NT2/D1 (cell line): ENCODE data around the gene CCNT1.
"Not testable (repeated sequence)": the region's sequence is repeated elsewhere in the genome, so short reads cannot be mapped to it uniquely, and the experiment has no call there.

ENCODE experiments used
- DNase-seq: peaks from one replicate; pipeline ENCODE4 v3.0.0-alpha.2; 2011; ENCODE audit warnings: low read depth, low spot score
- H3K27me3 ChIP-seq: 2 replicates; pipeline ENCODE4 v1.6.0; 2011; ENCODE audit warnings: mild to moderate bottlenecking; ENCODE audit not compliant: insufficient read length, insufficient read depth
- H3K36me3 ChIP-seq: 2 replicates; pipeline ENCODE4 v1.6.1; 2011; ENCODE audit warnings: mild to moderate bottlenecking, low read length, mixed read lengths; ENCODE audit not compliant: insufficient read depth, insufficient read length
- H3K4me1 ChIP-seq: 2 replicates; pipeline ENCODE4 v1.5.1; 2011; ENCODE audit not compliant: insufficient read depth, insufficient read length
- H3K4me3 ChIP-seq: 2 replicates; pipeline ENCODE4 v1.5.1; 2011; ENCODE audit warnings: low read depth; ENCODE audit not compliant: insufficient read length
- H3K9ac ChIP-seq: 2 replicates; pipeline ENCODE4 v1.6.0; 2011; ENCODE audit warnings: low read depth; ENCODE audit not compliant: insufficient read length
- H3K9me3 ChIP-seq: 2 replicates; pipeline ENCODE4 v1.5.1; 2011; ENCODE audit warnings: mild to moderate bottlenecking, low read length; ENCODE audit not compliant: insufficient read depth
- SUZ12 ChIP-seq: IDR thresholded peaks from 2 replicates; pipeline ENCODE4 v1.6.1; 2011; ENCODE audit not compliant: insufficient read length, insufficient read depth; ENCODE audit errors: extremely low read depth
- YY1 ChIP-seq: IDR thresholded peaks from 2 replicates; pipeline ENCODE4 v1.6.1; 2011; ENCODE audit not compliant: insufficient read length, insufficient read depth
- ZNF274 ChIP-seq: IDR thresholded peaks from 2 replicates; pipeline ENCODE4 v1.6.1; 2011; ENCODE audit warnings: mild to moderate bottlenecking, low read depth, low read length

CCNT1 gene

GRCh38 chr12:48651681-48652080, 64.8 kb downstream of the CCNT1 start:
- Histone ChIP-seq H3K36me3 (peaks cover 95% of the 10 kb centered on the region), H3K4me1 (no peaks in the 10 kb centered on the region), H3K9me3 (no peaks in the 10 kb centered on the region), H3K9ac (no peak overlapping the region), H3K27me3 (no peaks in the 10 kb centered on the region), H3K4me3 (no peak overlapping the region)
- DNase-seq: no peak
- no peak for TF ChIP-seq SUZ12
- no peak for TF ChIP-seq YY1
- no peak for TF ChIP-seq ZNF274

- H3K27me3 ChIP-seq, H3K4me1 ChIP-seq, H3K4me3 ChIP-seq, H3K9ac ChIP-seq, DNase-seq: not testable (repeated sequence)
- peaks cover 69% of the 10 kb centered on the region for H3K36me3 ChIP-seq
- peaks cover 54% of the 10 kb centered on the region for H3K9me3 ChIP-seq
Observed at GRCh38 chr12:48645354-48645753, 71.2 kb downstream of the CCNT1 start.

- no peak overlapping the region for H3K9ac ChIP-seq
- no peaks in the 10 kb centered on the region for H3K27me3 ChIP-seq
- H3K4me1 ChIP-seq: no peaks in the 10 kb centered on the region
- H3K9me3 ChIP-seq: peaks cover 54% of the 10 kb centered on the region
- TF ChIP-seq SUZ12 (no peak), YY1 (no peak), ZNF274 (no peak)
- H3K4me3 ChIP-seq: no peak overlapping the region
- no peak for DNase-seq
- H3K36me3 ChIP-seq: peaks cover 46% of the 10 kb centered on the region
Observed at GRCh38 chr12:48643011-48643410, 73.5 kb downstream of the CCNT1 start.

GRCh38 chr12:48641752-48642555, 74.6 kb downstream of the CCNT1 start:
- Histone ChIP-seq H3K36me3 (peaks cover 36% of the 10 kb centered on the region), H3K9me3 (peaks cover 54% of the 10 kb centered on the region)
- H3K27me3 ChIP-seq, H3K4me1 ChIP-seq, H3K4me3 ChIP-seq, H3K9ac ChIP-seq, DNase-seq: not testable (repeated sequence)

GRCh38 chr12:48640854-48641253, 75.7 kb downstream of the CCNT1 start:
- H3K4me1 ChIP-seq: no peaks in the 10 kb centered on the region
- peaks cover 25% of the 10 kb centered on the region for H3K36me3 ChIP-seq
- H3K9me3 ChIP-seq: peaks cover 51% of the 10 kb centered on the region
- TF ChIP-seq SUZ12 (no peak), YY1 (no peak), ZNF274 (no peak)
- H3K9ac ChIP-seq: no peak overlapping the region
- no peak for DNase-seq
- H3K27me3 ChIP-seq: no peaks in the 10 kb centered on the region
- no peak overlapping the region for H3K4me3 ChIP-seq

- Histone ChIP-seq H3K4me1 (no peaks in the 10 kb centered on the region), H3K36me3 (peaks cover 23% of the 10 kb centered on the region), H3K27me3 (no peaks in the 10 kb centered on the region), H3K4me3 (no peak overlapping the region), H3K9me3 (peaks cover 49% of the 10 kb centered on the region), H3K9ac (no peak overlapping the region)
- DNase-seq: no peak
- no peak for TF ChIP-seq ZNF274
Observed at GRCh38 chr12:48640428-48640827, 76.1 kb downstream of the CCNT1 start.
